HEK293T (cell line): ENCODE data around the gene LSP1.

Source experiments
- CTCF ChIA-PET: fragments of 350-600 bp; formaldehyde crosslinking; extraction: SDS; loops from one replicate; lab custom pipeline; 2021; ENCODE audit warnings: antibody characterized with exemption, inconsistent platforms; lab: Yijun Ruan, JAX
- POLR2A ChIA-PET: fragments of 350-600 bp; formaldehyde crosslinking; extraction: SDS; loops from one replicate; lab custom pipeline; 2020; ENCODE audit warnings: antibody characterized with exemption, inconsistent platforms; lab: Yijun Ruan, JAX
- DNase-seq: peaks from one replicate; pipeline ENCODE4 v3.0.0; 2012; ENCODE audit warnings: mixed read lengths; ENCODE audit errors: extremely low spot score
- ARNT ChIP-seq: fragments of 450-650 bp; IDR thresholded peaks from 2 replicates; pipeline ENCODE4 v1.6.1; 2017; ENCODE audit warnings: mild to moderate bottlenecking
- BHLHE40 ChIP-seq: fragments of 450-650 bp; IDR thresholded peaks from 2 replicates; pipeline ENCODE4 v1.6.1; 2016; ENCODE audit warnings: mild to moderate bottlenecking, moderate library complexity, borderline replicate concordance
- CTBP1 ChIP-seq: fragments of 450-650 bp; IDR thresholded peaks from 2 replicates; pipeline ENCODE4 v1.6.1; 2016; ENCODE audit warnings: borderline replicate concordance
- ELF4 ChIP-seq: fragments of 450-650 bp; IDR thresholded peaks from 2 replicates; pipeline ENCODE4 v1.6.1; 2017; ENCODE audit warnings: antibody characterized with exemption
- FOXA1 ChIP-seq: fragments of 450-650 bp; IDR thresholded peaks from 2 replicates; pipeline ENCODE4 v1.6.1; 2016; ENCODE audit warnings: mild to moderate bottlenecking
- FOXK2 ChIP-seq: fragments of 450-650 bp; IDR thresholded peaks from 2 replicates; pipeline ENCODE4 v1.6.1; 2016; ENCODE audit warnings: mild to moderate bottlenecking
- FOXM1 ChIP-seq: fragments of 450-650 bp; IDR thresholded peaks from 2 replicates; pipeline ENCODE4 v1.6.1; 2017; ENCODE audit warnings: mild to moderate bottlenecking, borderline replicate concordance
- HDGF ChIP-seq: fragments of 450-650 bp; IDR thresholded peaks from 2 replicates; pipeline ENCODE4 v1.6.1; 2017; ENCODE audit warnings: antibody characterized with exemption, borderline replicate concordance
- L3MBTL2 ChIP-seq: fragments of 450-650 bp; conservative IDR thresholded peaks from 2 replicates; pipeline ENCODE4 v1.6.1; 2016; ENCODE audit warnings: mild to moderate bottlenecking
- LEF1 ChIP-seq: fragments of 450-650 bp; IDR thresholded peaks from 2 replicates; pipeline ENCODE4 v1.6.1; 2017; ENCODE audit warnings: mild to moderate bottlenecking, borderline replicate concordance
- NFRKB ChIP-seq: fragments of 450-650 bp; IDR thresholded peaks from 2 replicates; pipeline ENCODE4 v1.6.1; 2016; ENCODE audit warnings: mild to moderate bottlenecking, moderate library complexity
- SP1 ChIP-seq: fragments of 450-650 bp; IDR thresholded peaks from 2 replicates; pipeline ENCODE4 v1.6.1; 2017
- SUZ12 ChIP-seq: fragments of 450-650 bp; IDR thresholded peaks from 2 replicates; pipeline ENCODE4 v1.6.1; 2016; ENCODE audit warnings: mild to moderate bottlenecking
- TARDBP ChIP-seq: fragments of 450-650 bp; IDR thresholded peaks from 2 replicates; pipeline ENCODE4 v1.6.1; 2016
- ZNF384 ChIP-seq: fragments of 450-650 bp; IDR thresholded peaks from 2 replicates; pipeline ENCODE4 v1.6.1; 2016
- TF ChIP-seq, protein P1 (sequence below): fragments of 450-650 bp; IDR thresholded peaks from 2 replicates; pipeline ENCODE4 v1.6.1; 2016

LSP1 gene

DNA sequence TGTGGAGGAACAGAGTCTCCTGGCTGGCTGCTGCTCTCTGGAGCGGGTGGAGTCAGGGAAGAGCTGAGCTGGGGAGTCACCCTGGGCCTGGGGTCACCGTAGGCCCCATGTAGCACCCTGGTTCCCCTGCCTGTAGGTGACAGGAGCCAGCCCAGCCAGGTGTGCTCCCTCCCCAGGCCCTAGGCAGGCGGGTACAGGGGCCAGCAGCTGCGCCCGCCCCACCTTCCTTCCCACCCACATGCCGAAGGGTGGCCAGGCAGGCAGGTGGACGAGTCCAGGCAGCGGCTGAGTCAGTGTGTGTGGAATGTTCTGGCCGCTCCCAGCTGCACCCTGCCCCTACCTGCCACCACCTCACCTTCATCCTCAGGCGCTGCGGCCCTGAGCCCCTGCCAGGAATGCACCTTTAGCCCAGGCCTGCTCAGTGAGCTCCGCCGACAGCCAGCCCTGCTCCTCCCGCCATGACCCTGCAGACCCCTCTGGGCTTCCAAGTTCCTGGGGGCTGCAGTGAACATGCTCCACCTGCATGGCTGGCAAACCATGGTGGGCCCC lies 18.7 kb upstream of the LSP1 start:
- ChIA-PET POLR2A (interaction anchor here (3.1 kb wide), 1 partner anchor 141 kb away, joined by 30 read pairs; no protein-coding TSS in a partner anchor), CTCF (interaction anchor here (1.2 to 4.6 kb wide), 5 partner anchors 9 to 317 kb away, joined by 6 to 77 read pairs (median 13); no protein-coding TSS in a partner anchor)
- no peak for TF ChIP-seq BHLHE40
- no peak for TF ChIP-seq SP1
- no peak for TF ChIP-seq L3MBTL2
- no peak for TF ChIP-seq LEF1
- no peak for TF ChIP-seq FOXA1
- TF ChIP-seq FOXM1: no peak
- TF ChIP-seq SUZ12: no peak
- TF ChIP-seq, protein P1, sequence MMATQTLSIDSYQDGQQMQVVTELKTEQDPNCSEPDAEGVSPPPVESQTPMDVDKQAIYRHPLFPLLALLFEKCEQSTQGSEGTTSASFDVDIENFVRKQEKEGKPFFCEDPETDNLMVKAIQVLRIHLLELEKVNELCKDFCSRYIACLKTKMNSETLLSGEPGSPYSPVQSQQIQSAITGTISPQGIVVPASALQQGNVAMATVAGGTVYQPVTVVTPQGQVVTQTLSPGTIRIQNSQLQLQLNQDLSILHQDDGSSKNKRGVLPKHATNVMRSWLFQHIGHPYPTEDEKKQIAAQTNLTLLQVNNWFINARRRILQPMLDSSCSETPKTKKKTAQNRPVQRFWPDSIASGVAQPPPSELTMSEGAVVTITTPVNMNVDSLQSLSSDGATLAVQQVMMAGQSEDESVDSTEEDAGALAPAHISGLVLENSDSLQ: no peak
- no peak for TF ChIP-seq TARDBP
- TF ChIP-seq NFRKB: no peak
- no peak for TF ChIP-seq ARNT
- no peak for TF ChIP-seq ELF4
- no peak for DNase-seq

DNA sequence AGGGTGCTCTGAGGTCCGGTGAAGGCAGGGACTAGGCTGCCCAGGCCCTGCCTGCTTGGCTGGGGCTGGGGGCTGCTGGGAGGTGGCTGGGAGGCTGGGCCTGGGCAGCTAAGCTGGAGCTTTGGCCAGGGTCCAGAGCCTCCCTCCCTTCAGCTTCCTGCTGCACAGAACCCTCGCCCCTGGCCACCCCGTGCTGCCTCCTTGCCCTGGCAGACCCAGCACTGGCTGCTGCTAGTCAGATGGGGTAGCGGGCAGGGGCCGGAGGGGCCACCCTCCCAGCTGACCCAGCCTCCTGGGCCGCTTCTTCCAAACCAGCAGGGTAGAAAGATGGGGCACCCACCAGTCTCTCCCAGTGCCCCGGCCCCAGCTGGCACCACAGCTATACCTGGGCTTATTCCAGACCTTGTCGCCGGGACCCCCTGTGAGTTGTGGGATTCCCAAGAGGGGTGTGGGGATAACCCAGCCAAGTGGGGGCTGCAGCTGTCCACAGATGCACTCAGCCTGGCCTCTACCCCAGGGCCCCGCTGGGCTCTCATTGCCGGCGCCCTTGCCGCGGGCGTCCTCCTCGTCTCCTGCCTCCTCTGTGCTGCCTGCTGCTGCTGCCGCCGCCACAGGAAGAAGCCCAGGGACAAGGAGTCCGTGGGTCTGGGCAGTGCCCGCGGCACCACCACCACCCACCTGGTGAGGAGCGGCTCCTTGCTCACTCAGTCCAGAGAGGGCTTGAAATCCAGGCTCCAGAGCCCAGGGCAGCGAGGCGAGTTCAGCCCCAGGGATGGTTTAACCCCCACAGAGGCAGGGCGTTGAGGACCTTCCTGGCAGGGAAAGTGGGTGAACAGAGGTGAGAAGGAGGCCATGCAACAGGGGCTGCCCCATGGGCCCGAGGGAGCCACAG lies 17.9 kb upstream of the LSP1 start, which contains the start of gene SYT8:
Gene SYT8 (plus strand): TSS at position 212 of the 892 bp plus-strand sequence. CDS start 116 bp downstream, at position 328.
- CTCF ChIA-PET: interaction anchor here (2.9 to 4.6 kb wide), 2 partner anchors 142 to 182 kb away, joined by 30 to 77 read pairs; no protein-coding TSS in a partner anchor
- TF ChIP-seq FOXK2: no peak
- TF ChIP-seq, protein P1: no peak
- no peak for TF ChIP-seq SUZ12
- no peak for TF ChIP-seq SP1
- no peak for TF ChIP-seq ZNF384
- TF ChIP-seq LEF1: no peak
- no peak for TF ChIP-seq ARNT
- no peak for TF ChIP-seq TARDBP
- TF ChIP-seq BHLHE40: no peak
- TF ChIP-seq NFRKB: no peak
- no peak for TF ChIP-seq HDGF
- no peak for TF ChIP-seq ELF4
- DNase-seq: no peak
- POLR2A ChIA-PET: interaction anchor here (3.1 kb wide), 1 partner anchor 142 kb away, joined by 30 read pairs; no protein-coding TSS in a partner anchor

DNA sequence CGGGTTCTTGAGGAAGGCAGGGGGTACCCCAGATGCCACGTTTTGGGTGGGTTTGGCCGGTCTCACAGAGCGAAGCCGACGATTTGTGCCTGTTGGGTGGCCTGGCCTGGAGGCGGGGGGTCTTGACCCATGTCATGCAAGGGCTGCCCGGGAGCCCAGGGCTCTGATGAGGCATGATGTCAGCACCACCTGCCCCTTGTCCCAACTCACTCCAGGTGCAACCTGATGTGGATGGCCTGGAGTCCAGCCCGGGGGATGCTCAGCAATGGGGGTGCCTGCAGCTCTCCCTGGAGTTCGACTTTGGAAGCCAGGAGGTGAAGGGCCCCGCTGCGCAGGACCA lies 17.2 kb upstream of the LSP1 start:
- ChIA-PET POLR2A (no interaction called here), CTCF (no interaction called here)
- no peak for DNase-seq
- TF ChIP-seq FOXM1: no peak
- TF ChIP-seq, protein P1: no peak
- TF ChIP-seq ZNF384: no peak
- no peak for TF ChIP-seq BHLHE40
- TF ChIP-seq L3MBTL2: no peak
- TF ChIP-seq LEF1: no peak
- TF ChIP-seq FOXA1: no peak
- TF ChIP-seq ARNT: no peak
- no peak for TF ChIP-seq ELF4
- TF ChIP-seq SP1: no peak
- TF ChIP-seq FOXK2: no peak
- TF ChIP-seq NFRKB: no peak
- no peak for TF ChIP-seq TARDBP
- no peak for TF ChIP-seq SUZ12
- TF ChIP-seq HDGF: no peak
- no peak for TF ChIP-seq CTBP1

DNA sequence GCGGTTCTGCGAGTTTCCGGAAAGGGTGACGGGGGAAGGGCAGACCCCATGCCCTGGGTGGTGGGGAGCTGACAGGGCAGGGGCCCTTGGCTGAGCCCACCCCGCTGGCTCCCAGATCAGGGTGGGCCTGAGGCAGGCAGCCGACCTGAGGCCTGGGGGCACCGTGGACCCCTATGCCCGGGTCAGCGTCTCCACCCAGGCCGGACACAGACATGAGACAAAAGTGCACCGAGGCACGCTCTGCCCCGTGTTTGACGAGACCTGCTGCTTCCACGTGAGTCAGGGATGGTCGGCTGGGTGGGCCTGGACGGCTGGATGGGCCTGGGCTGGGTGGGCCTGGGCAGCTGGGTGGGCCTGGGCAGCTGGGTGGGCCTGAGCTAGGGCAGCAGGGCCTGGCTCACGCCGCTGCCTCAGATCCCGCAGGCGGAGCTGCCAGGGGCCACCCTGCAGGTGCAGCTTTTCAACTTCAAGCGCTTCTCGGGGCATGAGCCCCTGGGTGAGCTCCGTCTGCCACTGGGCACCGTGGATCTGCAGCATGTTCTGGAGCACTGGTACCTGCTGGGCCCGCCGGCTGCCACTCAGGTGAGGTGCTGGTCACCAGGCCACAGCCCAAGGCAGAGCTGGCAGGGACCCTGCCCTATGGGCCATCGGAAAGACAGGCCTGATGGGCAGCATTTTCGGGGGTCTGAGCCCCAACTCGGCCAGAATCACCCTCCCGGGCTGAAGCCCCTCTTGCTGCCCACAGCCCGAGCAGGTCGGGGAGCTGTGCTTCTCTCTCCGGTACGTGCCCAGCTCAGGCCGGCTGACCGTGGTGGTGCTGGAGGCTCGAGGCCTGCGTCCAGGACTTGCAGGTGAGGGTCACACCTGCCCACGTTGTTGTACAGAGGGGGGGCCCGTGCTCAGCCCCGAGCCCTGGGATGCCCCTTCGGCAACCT lies 16.6 kb upstream of the LSP1 start:
- DNase-seq: no peak
- POLR2A ChIA-PET: no interaction called here
- TF ChIP-seq ELF4 (no peak), ZNF384 (no peak), CTBP1 (no peak)
- TF ChIP-seq, protein P1: no peak
- CTCF ChIA-PET: interaction anchor here (1.1 to 1.3 kb wide), 2 partner anchors 142 to 315 kb away, joined by 3 to 7 read pairs; no protein-coding TSS in a partner anchor
